HFF-Myc (cell line): ENCODE measurements around the gene TARBP2.
A peak's percentile ranks its signal among the peaks of the same experiment; 100 is the strongest.

Experiments
- DNase-seq: peaks from one replicate; pipeline ENCODE4 v3.0.0-alpha.2; 2011; ENCODE audit warnings: low read depth; ENCODE audit errors: extremely low read depth
- H3K4me3 ChIP-seq: replicated peaks from 2 replicates; pipeline ENCODE4 v1.5.1; 2011; ENCODE audit warnings: low read depth, mild to moderate bottlenecking, control low read depth, low read length
- CTCF ChIP-seq: IDR thresholded peaks from 2 replicates; pipeline ENCODE4 v1.5.1; 2012; ENCODE audit warnings: mild to moderate bottlenecking, low read depth, low read length, control low read depth; ENCODE audit errors: missing control alignments

TARBP2 gene, protein sequence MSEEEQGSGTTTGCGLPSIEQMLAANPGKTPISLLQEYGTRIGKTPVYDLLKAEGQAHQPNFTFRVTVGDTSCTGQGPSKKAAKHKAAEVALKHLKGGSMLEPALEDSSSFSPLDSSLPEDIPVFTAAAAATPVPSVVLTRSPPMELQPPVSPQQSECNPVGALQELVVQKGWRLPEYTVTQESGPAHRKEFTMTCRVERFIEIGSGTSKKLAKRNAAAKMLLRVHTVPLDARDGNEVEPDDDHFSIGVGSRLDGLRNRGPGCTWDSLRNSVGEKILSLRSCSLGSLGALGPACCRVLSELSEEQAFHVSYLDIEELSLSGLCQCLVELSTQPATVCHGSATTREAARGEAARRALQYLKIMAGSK

DNA sequence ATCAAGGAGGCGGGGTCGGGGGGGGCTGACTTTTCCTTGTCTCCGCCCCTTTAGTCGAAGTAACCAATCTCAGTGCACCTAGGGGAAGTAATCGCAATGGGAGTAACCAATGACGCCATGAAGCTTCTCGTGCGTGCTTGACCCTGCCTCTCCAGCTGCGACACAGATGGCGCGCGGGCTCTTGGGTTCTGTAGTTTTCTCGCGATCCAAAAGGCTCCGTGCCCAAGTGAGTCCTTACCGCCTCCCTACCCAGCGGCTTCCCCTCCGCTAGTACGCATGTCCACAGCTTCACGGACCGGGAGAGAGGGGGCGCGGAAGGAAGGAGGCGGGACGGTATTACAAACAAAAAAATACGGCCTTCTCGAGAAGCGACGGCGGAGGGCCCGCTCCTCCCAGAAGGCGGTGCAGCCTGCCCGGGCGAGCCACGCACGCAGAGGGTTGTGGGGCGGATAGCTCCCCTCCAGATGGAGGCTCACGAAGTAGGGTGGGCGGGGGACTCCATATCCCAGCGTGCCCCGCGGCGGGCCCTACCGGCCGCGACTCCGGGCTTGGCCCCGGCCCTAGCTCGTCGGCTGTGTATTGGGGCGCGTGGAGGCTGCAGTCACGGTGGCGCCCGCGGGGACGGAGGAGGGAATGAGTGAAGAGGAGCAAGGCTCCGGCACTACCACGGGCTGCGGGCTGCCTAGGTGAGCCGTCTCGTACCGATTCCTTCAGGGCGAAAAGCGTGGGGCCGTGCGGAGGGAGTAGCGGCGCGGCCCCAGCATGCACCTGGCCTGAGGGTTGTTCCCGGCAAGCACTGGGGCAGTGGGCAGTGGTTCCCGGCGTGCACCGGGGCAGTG is at the start of gene TARBP2:
Gene TARBP2, plus strand, starts transcription at position 508 of the 839 bp plus-strand sequence. Its CDS starts 126 bp downstream, at position 634.
- H3K4me3 ChIP-seq, result peak within 1 kb of the TSS; percentile 64
- TF ChIP-seq CTCF, result no peak
- DNase-seq, result peak; percentile 99

GRCh38 chr12:53451661-53452158 is 49.4 kb upstream of the TARBP2 start, which contains the start of gene PCBP2:
TSS of gene PCBP2 (plus strand) at chr12:53452102. CDS start at chr12:53454801, 2,699 bp downstream.
- TF ChIP-seq CTCF, result peak; percentile 83
- peak within 1 kb of the TSS; percentile 69 for H3K4me3 ChIP-seq
- peak; percentile 98 for DNase-seq

- no peak for DNase-seq
- H3K4me3 ChIP-seq, result peak overlapping the region; percentile 69
- TF ChIP-seq CTCF, result peak; percentile 10
Measured at GRCh38 chr12:53452159-53453077, 48.7 kb upstream of the TARBP2 start.

DNA sequence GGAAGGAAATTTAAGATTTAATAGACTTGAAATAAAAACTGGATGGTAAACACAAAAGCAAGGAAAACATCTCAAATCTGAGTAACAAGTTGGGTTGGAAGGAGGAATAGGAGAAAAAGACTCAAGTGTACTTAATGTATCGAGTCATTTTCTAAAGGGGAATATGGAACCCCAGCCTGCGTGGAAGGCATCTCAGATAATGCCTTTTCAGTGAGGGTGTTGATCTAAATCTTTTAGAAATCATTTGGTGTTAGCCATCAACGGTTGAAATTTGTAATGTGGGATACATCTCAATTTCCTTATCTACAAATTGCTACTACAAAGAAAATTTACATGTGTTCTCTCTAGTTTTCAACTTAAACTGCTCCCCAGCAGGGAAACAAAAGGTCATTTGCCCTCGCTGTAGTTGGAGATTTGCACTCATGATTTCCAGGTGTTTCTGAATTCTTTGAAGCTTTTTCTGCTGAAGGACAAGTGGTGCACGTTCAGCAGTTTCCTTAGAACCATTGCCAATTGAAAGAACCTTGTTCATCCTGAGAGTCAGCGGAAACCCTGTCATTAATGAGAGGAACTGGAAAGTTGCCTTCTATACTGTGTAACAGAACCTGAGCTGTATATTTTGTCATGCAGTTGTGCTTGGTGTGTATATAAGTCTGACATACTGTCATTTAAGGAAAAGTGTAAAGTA is 47.0 kb upstream of the TARBP2 start:
- H3K4me3 ChIP-seq, result peak overlapping the region; percentile 69
- no peak for DNase-seq
- TF ChIP-seq CTCF, result no peak

DNA sequence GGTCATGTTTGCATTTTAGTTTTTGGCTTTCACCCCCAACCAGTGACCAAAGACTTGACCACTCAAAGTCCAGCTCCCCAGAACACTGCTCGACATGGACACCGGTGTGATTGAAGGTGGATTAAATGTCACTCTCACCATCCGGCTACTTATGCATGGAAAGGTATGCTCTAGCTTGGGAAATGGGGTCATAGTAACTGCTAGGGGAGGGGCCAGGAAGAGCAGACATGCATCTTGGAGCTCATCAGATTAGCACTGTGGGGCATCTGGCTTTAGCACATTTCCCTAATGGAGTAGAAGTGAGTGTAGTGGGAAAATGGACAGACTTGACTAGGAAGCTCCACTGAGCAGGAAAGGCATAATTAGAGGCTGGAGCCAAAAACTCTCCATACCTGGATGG is 46.4 kb upstream of the TARBP2 start:
- TF ChIP-seq CTCF, result no peak
- H3K4me3 ChIP-seq, result peak overlapping the region; percentile 69
- no peak for DNase-seq
